DND-41 (cell line): ENCODE data around the gene ITSN1.

Experiments
- EZH2 ChIP-seq: IDR thresholded peaks from 3 replicates; pipeline ENCODE4 v1.6.1; 2012; ENCODE audit warnings: borderline replicate concordance, low read depth, mild to moderate bottlenecking, moderate library complexity, low read length, inconsistent platforms; ENCODE audit not compliant: severe bottlenecking
- TF ChIP-seq, protein P1 (sequence below): IDR thresholded peaks from 2 replicates; pipeline ENCODE4 v1.5.1; 2012; ENCODE audit warnings: borderline replicate concordance, low read length, moderate library complexity, mild to moderate bottlenecking; ENCODE audit not compliant: poor library complexity, severe bottlenecking; ENCODE audit errors: extremely low read depth

GRCh38 chr21:33644383-33645074 lies 2.2 kb downstream of the ITSN1 start:
- TF ChIP-seq, protein P1, sequence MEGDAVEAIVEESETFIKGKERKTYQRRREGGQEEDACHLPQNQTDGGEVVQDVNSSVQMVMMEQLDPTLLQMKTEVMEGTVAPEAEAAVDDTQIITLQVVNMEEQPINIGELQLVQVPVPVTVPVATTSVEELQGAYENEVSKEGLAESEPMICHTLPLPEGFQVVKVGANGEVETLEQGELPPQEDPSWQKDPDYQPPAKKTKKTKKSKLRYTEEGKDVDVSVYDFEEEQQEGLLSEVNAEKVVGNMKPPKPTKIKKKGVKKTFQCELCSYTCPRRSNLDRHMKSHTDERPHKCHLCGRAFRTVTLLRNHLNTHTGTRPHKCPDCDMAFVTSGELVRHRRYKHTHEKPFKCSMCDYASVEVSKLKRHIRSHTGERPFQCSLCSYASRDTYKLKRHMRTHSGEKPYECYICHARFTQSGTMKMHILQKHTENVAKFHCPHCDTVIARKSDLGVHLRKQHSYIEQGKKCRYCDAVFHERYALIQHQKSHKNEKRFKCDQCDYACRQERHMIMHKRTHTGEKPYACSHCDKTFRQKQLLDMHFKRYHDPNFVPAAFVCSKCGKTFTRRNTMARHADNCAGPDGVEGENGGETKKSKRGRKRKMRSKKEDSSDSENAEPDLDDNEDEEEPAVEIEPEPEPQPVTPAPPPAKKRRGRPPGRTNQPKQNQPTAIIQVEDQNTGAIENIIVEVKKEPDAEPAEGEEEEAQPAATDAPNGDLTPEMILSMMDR: no peak
- TF ChIP-seq EZH2: no peak
